GM18909 (cell line): ENCODE measurements around the gene FBLN5.

ENCODE experiments used
- ATAC-seq: cut with Tn5 transposase; IDR thresholded peaks from one replicate; pipeline ENCODE4 v1.9.1; 2021; ENCODE audit warnings: mild to moderate bottlenecking; ENCODE audit not compliant: unreplicated experiment, poor library complexity

The FBLN5 gene

GRCh38 chr14:91947475-91948184, at the start of gene FBLN5:
FBLN5 (minus strand) TSS chr14:91947694; CDS start chr14:91947229, 465 bp downstream.
- no peak for ATAC-seq

- ATAC-seq: no peak
These were observed 49.5 kb upstream of the FBLN5 start for GRCh38 chr14:91996948-91997371.

GRCh38 chr14:91987192-91987591, 39.7 kb upstream of the FBLN5 start:
- ATAC-seq: no peak

GRCh38 chr14:91985521-91986255, 38.2 kb upstream of the FBLN5 start:
- ATAC-seq: no peak

- ATAC-seq: no peak
These were observed 37.5 kb upstream of the FBLN5 start for GRCh38 chr14:91985008-91985407.

GRCh38 chr14:91983588-91983987, 36.1 kb upstream of the FBLN5 start:
- no peak for ATAC-seq

GRCh38 chr14:91980157-91980556, 32.7 kb upstream of the FBLN5 start:
- no peak for ATAC-seq

- no peak for ATAC-seq
These were observed 30.4 kb upstream of the FBLN5 start for GRCh38 chr14:91977884-91978283.

GRCh38 chr14:91975763-91976162, 28.3 kb upstream of the FBLN5 start:
- no peak for ATAC-seq

- no peak for ATAC-seq
These were observed 23.8 kb upstream of the FBLN5 start for GRCh38 chr14:91971188-91971778.

- ATAC-seq: no peak
These were observed 20.8 kb upstream of the FBLN5 start for GRCh38 chr14:91968280-91968679.

- no peak for ATAC-seq
These were observed 17.2 kb upstream of the FBLN5 start for GRCh38 chr14:91964724-91965123.

GRCh38 chr14:91964011-91964410, 16.5 kb upstream of the FBLN5 start:
- no peak for ATAC-seq

GRCh38 chr14:91963465-91963864, 16.0 kb upstream of the FBLN5 start:
- ATAC-seq: no peak

- no peak for ATAC-seq
These were observed 14.1 kb upstream of the FBLN5 start for GRCh38 chr14:91961297-91962220.

GRCh38 chr14:91957876-91958313, 10.4 kb upstream of the FBLN5 start:
- ATAC-seq: no peak

- no peak for ATAC-seq
These were observed 9.1 kb upstream of the FBLN5 start for GRCh38 chr14:91956616-91957015.

- no peak for ATAC-seq
These were observed 7.7 kb upstream of the FBLN5 start for GRCh38 chr14:91955168-91955567.

- no peak for ATAC-seq
These were observed 5.9 kb upstream of the FBLN5 start for GRCh38 chr14:91953170-91953985.
